PC-3 (cell line): ENCODE data around the gene CACNA1D. TPM values are rescaled to one million over a fixed set of nuclear protein-coding genes. Genes with fewer than 3 reads are reported as not detected.

ENCODE experiments used
- ATAC-seq: fragments of 200-7000 bp; cut with Tn5 transposase; 2 replicates; pipeline ENCODE4 v1.9.1; 2020; ENCODE audit warnings: mild to moderate bottlenecking, moderate library complexity
- BruUV-seq: library from RNA; stranded (reverse); fragments of 400-500 nt; replicated peaks from 2 replicates; lab custom pipeline; 2021; lab: Mats Ljungman, UMichigan
- CTCF ChIA-PET: fragments of 300-600 bp; sonication (Branson Sonifier 250); formaldehyde crosslinking; loops from one replicate; lab custom pipeline; 2022; ENCODE audit warnings: antibody characterized with exemption; lab: Charles Lee
- POLR2A ChIA-PET: fragments of 300-600 bp; sonication (Branson Sonifier 250); formaldehyde crosslinking; loops from one replicate; lab custom pipeline; 2022; ENCODE audit warnings: antibody characterized with exemption; ENCODE audit not compliant: unreplicated experiment; lab: Charles Lee
- DNase-seq: peaks from one replicate; pipeline ENCODE4 v3.0.0-alpha.2; 2015
- H2AFZ ChIP-seq: fragments of 300-600 bp; sonication (generic); 2 replicates; pipeline ENCODE4 v1.6.0; 2016; ENCODE audit warnings: antibody characterized with exemption, low read length
- H3F3A ChIP-seq: fragments of 300-600 bp; sonication (generic); one replicate; pipeline ENCODE4 v1.6.0; 2017; ENCODE audit warnings: antibody characterized with exemption, low read length, control low read depth, mild to moderate bottlenecking; ENCODE audit not compliant: unreplicated experiment
- H3K27ac ChIP-seq: fragments of 300-600 bp; sonication (generic); 2 replicates; pipeline ENCODE4 v1.5.1; 2016; ENCODE audit warnings: mild to moderate bottlenecking, low read length
- H3K27me3 ChIP-seq: fragments of 300-600 bp; sonication (generic); 2 replicates; pipeline ENCODE4 v1.6.1; 2016; ENCODE audit warnings: low read length, mixed read lengths
- H3K36me3 ChIP-seq: fragments of 300-600 bp; sonication (generic); 2 replicates; pipeline ENCODE4 v1.6.1; 2016; ENCODE audit warnings: low read depth, mixed run types, low read length, mixed read lengths
- H3K4me1 ChIP-seq: fragments of 300-600 bp; sonication (generic); 2 replicates; pipeline ENCODE4 v1.5.1; 2016; ENCODE audit warnings: low read length; ENCODE audit not compliant: insufficient read depth
- H3K4me2 ChIP-seq: fragments of 300-600 bp; sonication (generic); 2 replicates; pipeline ENCODE4 v1.6.0; 2016; ENCODE audit warnings: low read length
- H3K4me3 ChIP-seq: fragments of 300-600 bp; sonication (generic); 2 replicates; pipeline ENCODE4 v1.5.1; 2016; ENCODE audit warnings: mild to moderate bottlenecking, low read length, mixed read lengths
- H3K79me2 ChIP-seq: fragments of 300-600 bp; sonication (generic); 2 replicates; pipeline ENCODE4 v1.6.1; 2017; ENCODE audit warnings: low read length, mixed read lengths
- H3K9ac ChIP-seq: fragments of 300-600 bp; sonication (generic); 2 replicates; pipeline ENCODE4 v1.6.0; 2016; ENCODE audit warnings: mild to moderate bottlenecking, low read length
- H3K9me2 ChIP-seq: fragments of 300-600 bp; sonication (generic); replicated peaks from 2 replicates; pipeline ENCODE4 v1.6.1; 2016; ENCODE audit warnings: mixed run types, low read length, mixed read lengths
- H3K9me3 ChIP-seq: fragments of 300-600 bp; sonication (generic); 2 replicates; pipeline ENCODE4 v1.6.1; 2016; ENCODE audit warnings: low read length, mixed read lengths
- H4K20me1 ChIP-seq: fragments of 300-600 bp; sonication (generic); 2 replicates; pipeline ENCODE4 v1.6.1; 2016; ENCODE audit warnings: low read length, mixed read lengths
- EZH2 ChIP-seq: fragments of 300-600 bp; sonication (generic); IDR thresholded peaks from one replicate; pipeline ENCODE4 v1.6.1; 2017; ENCODE audit warnings: antibody characterized with exemption, mild to moderate bottlenecking, low read length; ENCODE audit not compliant: unreplicated experiment
- EZH2phosphoT487 ChIP-seq: fragments of 300-600 bp; sonication (generic); IDR thresholded peaks from 2 replicates; pipeline ENCODE4 v1.6.1; 2018; ENCODE audit warnings: mild to moderate bottlenecking, antibody characterized with exemption, low read length, borderline replicate concordance
- intact Hi-C: fragments of 100-400 bp; cut with micrococcal nuclease; formaldehyde crosslinking; loops from 2 replicates; pipeline ENCODE4 v1.9.0; 2023
- total RNA-seq: library from RNA; depleted of rRNA; stranded (reverse); fragments of >200 nt; gene quantifications from 2 replicates; pipeline ENCODE4 v1.2.3, GENCODE V29; 2014
- TF ChIP-seq, protein P1 (sequence below): fragments of 300-600 bp; sonication (generic); conservative IDR thresholded peaks from 2 replicates; pipeline ENCODE4 v1.5.1; 2017; ENCODE audit warnings: antibody characterized with exemption, low read depth, mild to moderate bottlenecking, low read length

Gene CACNA1D
- total RNA-seq, 1 experiment from 2014 or later, result not detected

DNA sequence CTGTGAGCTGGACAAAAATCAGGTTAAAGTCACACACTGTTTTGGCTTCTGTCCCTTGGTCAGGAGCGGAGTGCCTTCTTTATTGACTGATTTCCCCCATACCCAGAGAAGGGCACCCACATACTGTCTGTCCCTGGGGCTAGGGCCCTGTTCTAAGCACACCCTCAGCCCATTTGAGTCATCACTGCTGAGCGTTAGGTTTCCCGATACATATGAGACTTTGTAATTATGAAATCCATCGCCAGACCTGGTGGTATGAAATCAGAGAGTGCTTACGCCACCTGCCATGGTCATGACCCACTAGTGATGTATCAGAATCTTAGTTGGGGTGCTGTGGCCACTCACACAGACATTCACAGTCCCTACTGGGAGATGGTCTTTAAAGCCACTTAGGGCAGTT is 255.0 kb downstream of the CACNA1D start:
- intact Hi-C loops, result no loop called here

DNA sequence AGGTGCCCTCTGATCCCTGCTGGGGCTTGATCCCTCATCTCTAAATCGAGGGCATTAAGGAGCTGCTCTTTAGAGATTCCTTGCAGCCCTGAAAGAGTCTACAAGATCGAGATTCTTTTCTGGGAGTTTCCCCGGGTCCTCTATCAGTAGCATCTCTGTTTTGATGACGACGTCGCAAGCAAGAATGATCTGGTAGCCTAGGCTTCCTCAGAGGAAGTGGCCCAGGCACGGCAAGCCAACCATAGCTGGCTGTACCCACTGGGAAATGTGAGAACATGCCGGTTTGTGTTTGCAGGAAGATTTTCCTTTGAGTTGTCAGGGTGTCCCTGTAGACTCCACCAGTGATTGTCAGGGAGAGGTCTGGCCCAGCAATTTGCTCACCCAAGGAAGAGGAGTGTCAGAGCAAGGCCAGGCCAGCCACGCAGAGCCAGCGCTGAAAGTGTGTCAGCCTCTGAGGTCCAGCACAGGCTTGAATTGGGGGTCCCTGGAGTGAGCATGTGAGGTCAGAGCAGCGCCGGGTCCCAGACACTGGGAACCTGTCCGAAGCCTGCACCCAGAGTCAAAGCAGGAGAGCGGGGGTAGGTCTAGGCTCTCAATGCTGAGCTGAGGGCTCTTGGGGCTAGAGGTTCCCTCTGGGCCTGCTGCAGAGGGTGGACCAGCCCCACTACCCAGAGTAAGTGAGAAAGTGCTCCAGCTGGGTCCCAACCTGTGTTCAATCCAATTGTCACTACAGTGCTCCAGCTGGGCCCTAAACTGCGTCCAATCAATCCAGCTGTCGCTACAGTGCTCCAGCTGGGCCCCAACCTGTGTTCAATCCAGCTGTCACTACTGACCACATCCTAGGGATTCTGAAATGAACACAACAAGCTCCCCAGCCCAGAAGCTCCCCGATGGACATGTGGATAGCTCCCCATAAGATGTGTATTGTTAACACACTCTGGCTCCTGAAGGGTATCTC is 256.1 kb downstream of the CACNA1D start:
- Histone ChIP-seq H3K9ac (no peak overlapping the region), H2AFZ (no peak overlapping the region), H3K4me1 (no peaks in the 10 kb centered on the region), H3K36me3 (no peaks in the 10 kb centered on the region), H3K9me2 (no peaks in the 10 kb centered on the region), H3K27me3 (peaks cover 99% of the 10 kb centered on the region), H3K4me2 (no peak overlapping the region), H3K9me3 (no peaks in the 10 kb centered on the region), H3K27ac (no peak overlapping the region), H4K20me1 (no peaks in the 10 kb centered on the region), H3K79me2 (no peaks in the 10 kb centered on the region), H3F3A (no peaks in the 10 kb centered on the region), H3K4me3 (no peak overlapping the region)
- intact Hi-C loops, result no loop called here
- TF ChIP-seq EZH2 (no peak), EZH2phosphoT487 (no peak)
- TF ChIP-seq, protein P1, sequence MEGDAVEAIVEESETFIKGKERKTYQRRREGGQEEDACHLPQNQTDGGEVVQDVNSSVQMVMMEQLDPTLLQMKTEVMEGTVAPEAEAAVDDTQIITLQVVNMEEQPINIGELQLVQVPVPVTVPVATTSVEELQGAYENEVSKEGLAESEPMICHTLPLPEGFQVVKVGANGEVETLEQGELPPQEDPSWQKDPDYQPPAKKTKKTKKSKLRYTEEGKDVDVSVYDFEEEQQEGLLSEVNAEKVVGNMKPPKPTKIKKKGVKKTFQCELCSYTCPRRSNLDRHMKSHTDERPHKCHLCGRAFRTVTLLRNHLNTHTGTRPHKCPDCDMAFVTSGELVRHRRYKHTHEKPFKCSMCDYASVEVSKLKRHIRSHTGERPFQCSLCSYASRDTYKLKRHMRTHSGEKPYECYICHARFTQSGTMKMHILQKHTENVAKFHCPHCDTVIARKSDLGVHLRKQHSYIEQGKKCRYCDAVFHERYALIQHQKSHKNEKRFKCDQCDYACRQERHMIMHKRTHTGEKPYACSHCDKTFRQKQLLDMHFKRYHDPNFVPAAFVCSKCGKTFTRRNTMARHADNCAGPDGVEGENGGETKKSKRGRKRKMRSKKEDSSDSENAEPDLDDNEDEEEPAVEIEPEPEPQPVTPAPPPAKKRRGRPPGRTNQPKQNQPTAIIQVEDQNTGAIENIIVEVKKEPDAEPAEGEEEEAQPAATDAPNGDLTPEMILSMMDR, result no peak
- BruUV-seq, result no TSS peak
- ATAC-seq, result no peak
- ChIA-PET POLR2A (no interaction called here), CTCF (no interaction called here)
- no peak for DNase-seq

More for the DNA sequence above, 255.0 kb downstream of the CACNA1D start:
- ATAC-seq (no peak), DNase-seq (no peak)
- ChIA-PET POLR2A (no interaction called here), CTCF (no interaction called here)
- H3K36me3 ChIP-seq, result no peaks in the 10 kb centered on the region
- H3K4me1 ChIP-seq, result no peaks in the 10 kb centered on the region
- H3K9me3 ChIP-seq, result no peaks in the 10 kb centered on the region
- H3K4me2 ChIP-seq, result no peak overlapping the region
- BruUV-seq, result no TSS peak
- H3K4me3 ChIP-seq, result no peak overlapping the region
- no peaks in the 10 kb centered on the region for H4K20me1 ChIP-seq
- no peaks in the 10 kb centered on the region for H3F3A ChIP-seq
- no peak overlapping the region for H3K27ac ChIP-seq
- H3K79me2 ChIP-seq, result no peaks in the 10 kb centered on the region
- H3K9me2 ChIP-seq, result no peaks in the 10 kb centered on the region
- H3K9ac ChIP-seq, result no peak overlapping the region
- TF ChIP-seq EZH2, result no peak
- TF ChIP-seq, protein P1, result no peak
- TF ChIP-seq EZH2phosphoT487, result no peak
- peaks cover 93% of the 10 kb centered on the region for H3K27me3 ChIP-seq
- H2AFZ ChIP-seq, result no peak overlapping the region
